ENCODE data around the gene SLC39A5. TPM values are rescaled to one million over a fixed set of nuclear protein-coding genes. Genes with fewer than 3 reads are reported as not detected.

The SLC39A5 gene
- total RNA-seq, 1 donor = not detected

DNA sequence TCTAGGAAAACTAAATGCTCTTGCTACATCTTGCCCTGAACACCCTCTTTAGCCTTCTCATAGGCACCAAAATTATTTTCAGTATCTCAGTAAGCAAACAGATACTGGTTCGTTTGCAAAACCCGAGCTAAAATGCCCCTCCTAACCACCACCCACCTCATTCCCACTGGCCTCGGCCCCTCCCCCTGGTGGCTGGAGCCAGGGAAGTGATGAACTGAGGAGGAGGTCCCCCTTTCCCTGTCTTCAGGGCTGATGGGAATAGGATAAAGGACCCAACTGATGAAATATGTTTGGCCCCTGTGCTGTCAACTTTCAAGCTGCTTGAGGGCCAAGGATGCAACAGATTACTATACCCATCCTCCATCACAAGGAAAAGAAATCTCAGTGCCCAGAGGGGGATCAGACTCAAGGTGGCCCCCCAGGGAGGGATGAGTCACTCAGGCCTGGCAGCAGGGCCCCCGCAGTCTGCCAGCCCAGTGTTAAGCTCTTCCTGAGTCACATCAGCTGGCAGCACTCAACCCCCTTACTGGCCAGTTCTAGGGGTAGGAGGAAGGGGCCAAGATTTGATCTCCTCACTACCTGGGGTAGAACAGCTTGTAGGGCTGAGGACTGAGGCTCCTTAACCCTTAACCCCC lies 26.6 kb downstream of the SLC39A5 start:
- TF ChIP-seq, protein P1, sequence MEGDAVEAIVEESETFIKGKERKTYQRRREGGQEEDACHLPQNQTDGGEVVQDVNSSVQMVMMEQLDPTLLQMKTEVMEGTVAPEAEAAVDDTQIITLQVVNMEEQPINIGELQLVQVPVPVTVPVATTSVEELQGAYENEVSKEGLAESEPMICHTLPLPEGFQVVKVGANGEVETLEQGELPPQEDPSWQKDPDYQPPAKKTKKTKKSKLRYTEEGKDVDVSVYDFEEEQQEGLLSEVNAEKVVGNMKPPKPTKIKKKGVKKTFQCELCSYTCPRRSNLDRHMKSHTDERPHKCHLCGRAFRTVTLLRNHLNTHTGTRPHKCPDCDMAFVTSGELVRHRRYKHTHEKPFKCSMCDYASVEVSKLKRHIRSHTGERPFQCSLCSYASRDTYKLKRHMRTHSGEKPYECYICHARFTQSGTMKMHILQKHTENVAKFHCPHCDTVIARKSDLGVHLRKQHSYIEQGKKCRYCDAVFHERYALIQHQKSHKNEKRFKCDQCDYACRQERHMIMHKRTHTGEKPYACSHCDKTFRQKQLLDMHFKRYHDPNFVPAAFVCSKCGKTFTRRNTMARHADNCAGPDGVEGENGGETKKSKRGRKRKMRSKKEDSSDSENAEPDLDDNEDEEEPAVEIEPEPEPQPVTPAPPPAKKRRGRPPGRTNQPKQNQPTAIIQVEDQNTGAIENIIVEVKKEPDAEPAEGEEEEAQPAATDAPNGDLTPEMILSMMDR (IDR thresholded peaks at IDR 0.05; ENCODE audit: insufficient read depth, low read depth, low read length) = peak; percentile 22
- H3K4me3 ChIP-seq (ENCODE audit: low read depth, low read length) = peak overlapping the region; percentile 9
- DNase-seq (ENCODE audit: low read depth) = no peak

- no peak for DNase-seq (ENCODE audit: low read depth)
- H3K4me3 ChIP-seq (ENCODE audit: low read depth, low read length) = peak overlapping the region; percentile 72
- TF ChIP-seq, protein P1 (IDR thresholded peaks at IDR 0.05; ENCODE audit: insufficient read depth, low read depth, low read length) = no peak
Measured at GRCh38 chr12:56257071-56257470, 27.2 kb downstream of the SLC39A5 start.

GRCh38 chr12:56257491-56258067 lies 27.7 kb downstream of the SLC39A5 start:
- peak; percentile 30 for DNase-seq (ENCODE audit: low read depth)
- TF ChIP-seq, protein P1 (IDR thresholded peaks at IDR 0.05; ENCODE audit: insufficient read depth, low read depth, low read length) = no peak
- peak overlapping the region; percentile 72 for H3K4me3 ChIP-seq (ENCODE audit: low read depth, low read length)

GRCh38 chr12:56258068-56258819 lies 28.4 kb downstream of the SLC39A5 start, which contains the start of gene ANKRD52:
TSS of gene ANKRD52 (minus strand) at chr12:56258384. CDS start at chr12:56258269, 115 bp downstream.
- TF ChIP-seq, protein P1 (IDR thresholded peaks at IDR 0.05; ENCODE audit: insufficient read depth, low read depth, low read length) = peak; percentile 41
- DNase-seq (ENCODE audit: low read depth) = peak; percentile 65
- H3K4me3 ChIP-seq (ENCODE audit: low read depth, low read length) = peak within 1 kb of the TSS; percentile 72

DNA sequence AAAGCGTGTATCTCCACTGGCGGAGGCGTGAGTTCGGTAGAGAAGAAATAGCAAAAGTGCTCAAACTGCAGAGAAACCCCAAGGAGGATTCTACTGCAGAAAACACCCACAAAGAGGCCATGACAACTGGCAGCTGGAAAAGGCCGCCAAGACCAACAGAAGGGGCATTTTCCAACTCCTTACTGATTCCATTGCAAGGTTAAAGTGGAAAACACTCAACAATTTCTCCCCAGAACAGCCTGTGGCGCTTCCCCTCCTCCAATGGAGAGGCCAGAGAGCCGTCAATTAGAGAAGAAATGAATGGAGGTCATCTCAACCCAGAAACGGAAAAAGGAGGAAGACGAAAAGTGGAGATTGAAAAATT lies 29.0 kb downstream of the SLC39A5 start:
- peak overlapping the region; percentile 72 for H3K4me3 ChIP-seq (ENCODE audit: low read depth, low read length)
- TF ChIP-seq, protein P1 (IDR thresholded peaks at IDR 0.05; ENCODE audit: insufficient read depth, low read depth, low read length) = no peak
- no peak for DNase-seq (ENCODE audit: low read depth)

DNA sequence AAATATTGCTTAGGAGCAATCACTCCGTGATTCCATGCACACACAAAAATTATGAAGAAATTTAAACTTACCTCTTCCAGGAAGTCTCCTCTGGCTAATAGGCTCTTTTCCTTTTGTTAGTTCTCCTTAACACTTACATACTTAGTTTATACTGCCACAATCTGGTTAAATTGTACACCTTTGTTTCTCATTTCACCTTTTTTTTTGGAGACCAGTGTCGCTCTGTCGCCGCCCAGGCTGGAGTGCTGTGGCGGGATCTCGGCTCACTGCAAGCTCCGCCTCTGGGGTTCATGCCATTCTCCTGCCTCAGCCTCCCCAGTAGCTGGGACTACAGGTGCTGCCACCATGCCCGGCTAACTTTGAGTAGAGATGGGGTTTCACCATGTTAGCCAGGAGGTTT lies 30.5 kb downstream of the SLC39A5 start:
- H3K4me3 ChIP-seq (ENCODE audit: low read depth, low read length) = no peak overlapping the region
- TF ChIP-seq, protein P1 (IDR thresholded peaks at IDR 0.05; ENCODE audit: insufficient read depth, low read depth, low read length) = no peak
- no peak for DNase-seq (ENCODE audit: low read depth)
